CD4-positive, alpha-beta T cell treated with Interleukin-10 for 1 hour (primary cell): ENCODE results near the gene HIPK1.

ENCODE experiments used
- DNase-seq: peaks from one replicate; pipeline ENCODE4 v3.0.0-alpha.2; 2020

The HIPK1 gene

DNA sequence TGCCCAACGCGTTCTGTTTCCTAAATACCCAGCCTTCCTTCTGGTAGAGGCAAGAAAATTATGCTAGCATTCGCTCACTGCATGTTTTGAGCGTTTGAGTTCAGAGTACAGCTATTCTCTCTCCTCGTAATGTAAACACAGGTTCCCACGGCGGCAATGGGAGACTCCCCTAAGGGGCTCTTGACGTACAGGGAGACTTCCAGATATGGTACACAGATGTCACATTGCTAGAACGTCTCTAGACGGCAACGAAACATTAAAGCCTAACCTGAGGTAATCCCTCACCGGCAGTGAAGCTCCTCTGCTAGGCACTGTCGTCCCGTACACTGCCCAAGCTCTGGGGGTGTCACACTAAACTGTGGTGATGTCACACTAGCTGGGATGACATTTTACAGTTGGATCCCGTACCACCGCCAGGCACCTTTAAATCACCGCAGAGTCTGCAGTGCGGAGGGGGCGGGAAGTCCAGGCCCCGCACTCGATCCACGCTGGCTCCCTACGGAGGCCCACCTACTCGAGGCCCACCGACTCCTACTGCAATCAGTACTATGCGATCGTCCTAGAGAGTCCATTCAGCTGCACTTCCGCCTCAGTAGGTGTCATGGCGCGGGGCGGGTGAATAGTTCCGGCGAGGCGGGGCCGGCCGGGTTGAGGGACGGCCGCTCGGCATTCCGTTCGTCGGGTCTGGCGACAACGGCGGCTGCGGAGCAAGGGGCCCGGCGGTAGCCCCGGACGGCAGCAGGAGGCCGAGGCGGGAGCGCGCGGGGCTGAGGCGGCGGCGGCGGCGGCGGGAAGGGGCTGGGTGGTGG is at the start of gene HIPK1:
Gene HIPK1 (plus strand): TSS at position 384 of the 809 bp plus-strand sequence.
- DNase-seq: peak; percentile 94

DNA sequence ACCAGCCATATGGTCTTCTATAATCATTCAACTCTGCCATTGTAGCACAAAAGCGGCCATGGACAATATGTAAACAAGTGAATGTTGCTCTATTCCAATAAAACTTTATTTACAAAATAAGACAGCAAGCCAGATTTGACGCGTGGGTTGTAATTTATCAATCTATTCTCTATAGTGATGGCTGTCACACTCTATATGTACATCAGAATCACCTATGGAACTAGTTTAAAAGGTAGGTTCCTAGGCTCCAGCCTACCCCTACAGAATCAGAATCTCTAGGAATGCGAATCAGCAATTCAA is 49.4 kb upstream of the HIPK1 start:
- DNase-seq: no peak

GRCh38 chr1:113881661-113882060 is 47.5 kb upstream of the HIPK1 start:
- DNase-seq: no peak

DNA sequence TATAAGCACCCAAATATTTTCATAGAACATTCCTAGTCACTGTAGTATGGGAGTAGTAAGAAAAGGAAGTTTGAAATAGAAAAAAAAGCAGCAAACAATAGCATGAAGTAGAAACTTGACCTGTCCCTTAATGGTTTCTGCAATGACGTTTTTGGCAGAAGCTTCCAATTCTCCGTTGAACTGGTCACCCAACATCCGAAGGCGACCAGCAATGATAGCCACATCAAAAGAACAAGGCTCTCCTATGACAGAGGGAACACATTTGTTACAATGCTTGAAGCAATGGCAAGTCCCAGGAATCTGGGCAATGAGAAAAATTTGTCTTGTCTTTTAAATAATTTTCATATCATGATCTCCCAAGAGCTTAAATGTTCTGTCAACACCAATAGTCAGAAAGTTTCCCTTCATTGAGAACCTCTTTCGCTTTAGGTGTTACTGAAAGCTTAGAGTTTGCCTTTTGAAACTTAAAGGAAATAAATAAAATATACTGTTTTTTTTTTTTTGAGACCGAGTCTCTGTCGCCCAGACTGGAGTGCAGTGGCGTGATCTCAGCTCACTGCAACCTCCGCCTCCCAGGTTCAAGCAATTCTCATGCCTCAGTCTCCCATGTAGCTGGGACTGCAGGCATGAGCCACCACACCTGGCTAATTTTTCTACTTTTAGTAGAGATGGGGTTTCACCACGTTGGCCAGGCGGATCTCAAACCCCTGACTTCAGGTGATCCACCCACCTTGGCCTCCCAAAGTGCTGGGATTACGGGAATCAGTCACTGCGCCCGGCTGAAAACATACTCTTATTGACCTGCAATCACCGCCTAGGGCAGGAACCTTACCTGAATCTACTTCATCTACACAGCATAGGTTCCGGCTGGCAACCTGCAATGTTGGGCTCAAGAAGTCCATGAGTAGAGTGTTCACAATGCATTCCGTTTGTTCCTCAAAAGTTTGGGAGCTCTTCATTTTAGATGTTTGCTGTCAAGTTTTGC is 42.4 kb upstream of the HIPK1 start:
- no peak for DNase-seq

- no peak for DNase-seq
These were observed 41.5 kb upstream of the HIPK1 start, which contains the start of gene BCL2L15 for GRCh38 chr1:113887402-113888175. BCL2L15 (minus strand) TSS chr1:113887581; CDS start chr1:113887375, 206 bp downstream.

DNA sequence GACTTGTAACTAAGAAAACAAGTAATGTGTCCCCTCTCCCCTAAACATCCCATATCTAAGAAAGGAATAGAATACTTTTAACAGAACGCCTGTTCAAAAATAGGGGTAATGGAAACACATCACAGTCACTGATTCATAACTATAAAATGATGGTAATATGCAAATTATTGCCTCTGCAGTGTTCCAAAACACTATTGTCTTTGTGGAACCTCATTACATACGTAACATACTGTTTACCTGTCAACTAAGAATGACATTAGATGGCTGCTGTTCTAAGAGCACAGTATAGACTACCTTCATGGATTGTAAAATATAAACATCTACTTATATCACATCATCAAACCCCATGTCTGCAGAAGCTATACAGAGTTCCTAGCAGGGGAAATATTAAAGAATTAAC is 38.3 kb upstream of the HIPK1 start:
- DNase-seq: no peak

DNA sequence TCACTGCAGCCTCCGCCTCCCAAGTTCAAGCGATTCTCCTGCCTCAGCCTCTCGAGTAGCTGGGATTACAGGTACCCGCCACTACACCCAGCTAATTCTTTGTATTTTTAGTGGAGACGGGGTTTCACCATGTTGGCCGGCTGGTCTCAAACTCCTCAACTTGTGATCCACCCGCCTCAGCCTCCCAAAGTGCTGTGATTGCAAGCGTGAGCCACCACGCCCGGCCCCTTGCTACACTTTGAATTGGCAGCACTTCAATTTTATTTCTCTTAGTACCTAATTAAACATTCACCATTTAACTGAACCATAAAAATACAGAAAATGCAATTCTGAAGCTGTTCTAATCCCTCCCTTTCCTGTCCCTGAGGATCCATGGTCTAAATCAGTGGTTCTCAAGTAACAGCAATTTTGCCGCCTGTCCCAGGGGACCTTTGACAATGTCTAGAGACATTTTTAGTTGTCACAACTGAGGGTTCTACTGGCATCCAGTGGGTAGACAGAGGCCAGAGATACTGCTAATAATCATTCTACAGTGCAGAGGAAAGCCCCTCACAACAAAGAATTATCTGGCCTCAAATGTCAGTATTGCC is 37.4 kb upstream of the HIPK1 start:
- DNase-seq: no peak

DNA sequence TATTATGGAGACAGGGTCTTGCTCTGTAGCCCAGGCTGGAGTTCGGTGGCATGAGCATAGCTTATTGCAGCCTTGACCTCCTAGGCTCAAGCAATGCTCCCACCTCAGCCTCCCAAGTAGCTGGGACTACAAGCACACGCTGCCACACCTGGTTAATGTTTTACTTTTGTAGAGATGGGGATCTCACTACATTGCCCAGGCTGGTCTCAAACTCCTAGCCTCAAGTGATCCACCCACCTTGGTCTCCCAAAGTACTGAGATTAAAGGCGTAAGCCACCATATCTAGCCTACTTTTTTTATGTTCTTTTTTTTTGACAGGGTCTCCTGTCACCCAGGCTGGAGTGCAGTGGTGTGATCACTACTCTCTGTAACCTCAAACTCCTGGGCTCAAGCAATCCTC is 35.9 kb upstream of the HIPK1 start:
- no peak for DNase-seq

- DNase-seq: no peak
These were observed 34.0 kb upstream of the HIPK1 start for GRCh38 chr1:113895098-113895497.

DNA sequence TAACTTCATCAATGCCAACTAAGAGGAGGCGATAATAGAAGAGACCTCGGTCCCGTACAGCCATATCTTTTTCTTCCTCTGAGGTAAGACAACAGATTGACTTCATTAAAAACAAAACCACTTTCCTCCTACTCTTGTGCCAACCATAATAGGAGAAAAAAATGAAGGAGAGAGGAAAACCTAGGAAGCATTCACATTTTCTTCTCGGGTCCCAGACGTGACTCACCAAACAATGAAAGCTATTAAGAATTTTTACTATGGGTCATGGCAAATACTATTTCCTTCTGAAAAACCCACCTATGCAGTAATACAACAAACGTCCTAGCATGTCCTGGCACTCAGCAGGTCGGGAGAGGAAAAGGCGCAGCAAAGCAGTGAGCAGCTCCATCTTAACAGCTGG is 33.2 kb upstream of the HIPK1 start:
- no peak for DNase-seq

- no peak for DNase-seq
These were observed 30.8 kb upstream of the HIPK1 start for GRCh38 chr1:113898241-113898814.

DNA sequence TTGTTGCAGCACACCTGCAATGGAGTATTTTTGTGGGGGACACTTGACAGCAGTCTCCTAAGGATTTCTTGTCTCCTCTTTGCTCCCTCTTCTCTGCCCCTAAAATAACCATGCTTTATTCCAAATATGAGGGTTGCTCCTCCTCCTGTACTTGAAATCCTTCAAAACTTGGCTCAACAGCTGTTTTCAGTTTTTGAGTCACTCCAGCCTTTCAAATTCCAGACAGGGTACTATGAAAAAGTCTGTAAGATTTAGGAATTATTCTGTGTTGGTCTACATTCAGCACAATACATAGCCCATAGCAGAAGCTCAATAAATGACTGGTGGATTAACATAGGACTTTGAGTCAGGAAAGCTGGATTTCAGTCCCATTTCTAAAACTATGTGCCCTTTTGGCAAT is 30.0 kb upstream of the HIPK1 start:
- DNase-seq: no peak

DNA sequence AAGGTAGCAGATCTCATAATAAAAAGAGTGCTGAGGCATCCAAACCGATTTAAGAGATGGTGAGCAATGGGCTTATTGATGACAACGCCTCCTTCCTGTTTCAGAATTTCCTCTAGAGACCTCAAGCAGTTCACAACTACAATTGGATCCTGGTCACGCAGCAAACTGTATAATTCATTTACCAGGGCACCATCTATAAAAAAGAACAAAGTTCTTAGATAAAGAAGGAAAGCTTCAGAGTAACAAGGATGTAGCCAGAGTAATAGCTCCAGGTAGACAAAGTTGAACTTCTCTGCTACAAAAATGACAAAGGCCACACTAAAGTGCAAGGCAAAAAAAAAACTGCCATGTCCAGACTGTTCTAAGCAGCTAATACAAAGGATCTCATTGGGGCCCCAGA is 27.9 kb upstream of the HIPK1 start:
- no peak for DNase-seq

DNA sequence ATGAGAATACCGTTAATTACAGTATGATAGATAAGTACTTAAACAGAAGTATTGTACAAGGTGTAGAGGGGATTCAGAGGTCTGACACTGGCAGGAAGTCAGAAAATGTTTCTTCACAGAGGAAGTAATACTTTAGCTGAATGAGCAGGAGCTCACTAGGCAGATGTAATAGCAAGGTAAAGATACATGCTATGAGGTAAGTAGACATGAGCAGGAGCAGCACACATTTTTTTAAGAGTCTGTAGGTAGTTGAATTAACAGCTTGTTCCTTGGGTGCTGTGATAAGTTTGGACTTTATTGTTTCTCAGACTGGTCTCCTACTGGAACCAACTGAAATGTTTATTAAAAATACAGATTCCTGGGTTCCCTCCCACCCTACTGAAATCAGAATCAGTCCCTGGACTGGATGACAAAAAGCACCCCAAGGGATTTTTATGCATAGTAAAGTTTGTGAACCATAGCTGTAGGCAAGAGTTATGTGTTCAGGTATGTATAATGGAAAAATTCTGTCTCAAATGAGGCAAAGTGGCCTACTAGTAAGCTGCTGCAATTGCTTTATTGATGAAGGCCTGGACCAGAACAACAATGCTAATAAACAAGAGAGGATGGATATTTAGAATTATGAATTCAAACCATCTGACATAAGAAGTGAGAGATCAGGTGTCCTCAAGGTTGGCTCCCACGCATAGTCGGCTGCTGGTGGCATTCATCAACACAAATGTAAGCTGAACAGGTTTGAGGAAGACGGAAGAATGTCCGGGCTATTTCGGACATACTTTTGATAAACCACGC is 25.4 kb upstream of the HIPK1 start:
- DNase-seq: peak; percentile 25

GRCh38 chr1:113904293-113904673 is 24.8 kb upstream of the HIPK1 start:
- no peak for DNase-seq

DNA sequence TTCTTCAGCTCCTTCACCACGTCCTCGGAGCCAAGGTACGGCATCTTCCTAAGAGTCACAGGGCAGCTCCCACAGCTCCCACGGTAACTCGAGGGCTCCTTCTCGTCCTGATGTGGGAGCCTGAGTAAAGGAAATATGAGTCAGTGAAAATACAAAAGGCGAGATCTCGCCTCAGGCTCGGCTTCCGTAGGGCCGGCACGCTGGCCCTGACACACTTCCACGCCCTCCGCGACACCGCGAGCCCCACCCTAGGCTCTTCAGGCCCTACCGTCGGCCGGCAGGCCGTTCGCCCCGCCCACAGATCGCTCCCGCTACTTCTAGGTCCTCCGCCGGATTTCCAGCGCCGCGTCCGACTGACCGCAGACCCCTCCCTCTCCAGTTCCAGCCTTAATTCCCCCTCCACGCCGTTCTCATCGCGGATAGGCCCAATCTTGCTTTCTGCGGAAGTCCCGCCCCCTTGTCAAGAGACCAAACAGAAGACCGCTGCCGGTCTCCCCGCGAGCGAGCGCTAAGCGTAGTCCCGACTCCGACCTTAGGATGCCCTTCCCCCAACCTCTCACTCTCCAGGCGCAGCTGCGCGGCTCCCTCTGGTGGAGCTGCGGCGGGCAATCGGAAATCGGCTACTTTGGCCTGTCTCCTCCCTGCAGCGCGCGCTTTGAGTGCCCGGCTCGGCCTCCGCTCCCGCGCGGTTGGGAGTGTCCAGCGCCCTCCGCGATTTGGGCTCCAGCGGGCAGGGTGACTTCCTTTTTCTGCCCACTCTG is 24.3 kb upstream of the HIPK1 start, which contains the start of the genes AP4B1 and DCLRE1B:
Gene AP4B1 (minus strand): TSS at position 126 of the 761 bp plus-strand sequence. CDS start 82 bp downstream, at position 44.
Gene DCLRE1B (plus strand): TSS at position 653 of the 761 bp plus-strand sequence. CDS start 261 bp downstream, outside the sequence.
- DNase-seq: peak; percentile 99

DNA sequence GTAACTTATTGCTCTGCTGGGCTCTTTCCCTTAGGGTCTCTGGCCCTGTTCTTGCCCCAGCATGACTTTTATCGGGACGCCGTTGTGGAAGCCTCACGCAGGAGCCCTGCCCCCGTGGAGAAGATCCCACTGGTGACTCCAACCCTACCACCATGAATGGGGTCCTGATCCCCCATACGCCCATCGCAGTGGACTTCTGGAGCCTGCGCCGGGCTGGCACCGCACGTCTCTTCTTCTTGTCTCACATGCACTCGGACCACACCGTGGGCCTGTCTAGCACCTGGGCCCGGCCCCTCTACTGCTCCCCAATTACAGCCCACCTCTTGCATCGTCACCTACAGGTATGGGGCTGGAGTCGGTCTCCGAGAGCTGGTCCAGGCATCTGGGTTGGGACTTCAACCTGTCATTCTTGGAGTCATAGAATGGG is 23.7 kb upstream of the HIPK1 start:
- DNase-seq: no peak

- DNase-seq: no peak
These were observed 16.4 kb upstream of the HIPK1 start for GRCh38 chr1:113912594-113913311.

DNA sequence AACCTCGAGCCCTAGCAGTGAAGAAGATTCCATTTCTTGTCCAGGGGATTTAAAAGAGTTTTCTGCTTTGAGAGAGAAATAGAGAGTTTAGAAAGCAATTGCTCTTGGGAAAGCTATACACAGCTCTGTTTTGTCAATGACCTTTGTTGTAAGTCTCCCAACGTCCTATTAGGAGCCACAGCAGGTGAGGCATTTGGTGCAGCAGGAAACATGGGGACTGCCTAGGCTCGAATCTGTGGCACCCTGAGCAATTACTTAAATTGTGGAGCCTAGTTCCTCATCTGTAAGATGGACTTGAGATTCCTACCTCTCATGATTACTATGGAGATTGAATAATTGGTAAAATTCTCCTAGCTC is 15.8 kb upstream of the HIPK1 start:
- DNase-seq: no peak
